Measurements from ENCODE around the gene RPGRIP1L.
A peak's percentile ranks its signal among the peaks of the same experiment; 100 is the strongest.

The RPGRIP1L gene

DNA sequence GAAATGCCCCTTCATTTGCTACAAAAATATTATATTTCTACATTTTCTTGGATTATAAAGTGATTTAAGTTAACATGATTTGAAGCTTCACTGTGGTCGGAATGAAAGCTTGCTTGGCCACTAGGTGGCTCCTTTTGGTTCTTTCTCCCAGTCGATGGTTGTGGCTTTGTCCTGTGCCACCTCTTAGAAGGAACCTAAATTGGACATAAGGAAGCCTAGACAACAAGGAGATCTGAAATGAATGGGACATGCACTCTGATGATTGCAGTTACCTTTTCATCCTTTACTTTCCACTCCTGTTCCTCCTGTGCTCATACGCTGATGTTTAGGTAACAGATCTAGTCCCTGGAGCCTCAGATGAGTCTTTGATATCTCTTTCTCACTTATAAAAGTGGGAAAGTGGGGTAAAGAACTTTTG, 39.5 kb upstream of the RPGRIP1L start:
- no peak for DNase-seq (ENCODE audit: extremely low read depth, low read depth)
- TF ChIP-seq, protein P1, sequence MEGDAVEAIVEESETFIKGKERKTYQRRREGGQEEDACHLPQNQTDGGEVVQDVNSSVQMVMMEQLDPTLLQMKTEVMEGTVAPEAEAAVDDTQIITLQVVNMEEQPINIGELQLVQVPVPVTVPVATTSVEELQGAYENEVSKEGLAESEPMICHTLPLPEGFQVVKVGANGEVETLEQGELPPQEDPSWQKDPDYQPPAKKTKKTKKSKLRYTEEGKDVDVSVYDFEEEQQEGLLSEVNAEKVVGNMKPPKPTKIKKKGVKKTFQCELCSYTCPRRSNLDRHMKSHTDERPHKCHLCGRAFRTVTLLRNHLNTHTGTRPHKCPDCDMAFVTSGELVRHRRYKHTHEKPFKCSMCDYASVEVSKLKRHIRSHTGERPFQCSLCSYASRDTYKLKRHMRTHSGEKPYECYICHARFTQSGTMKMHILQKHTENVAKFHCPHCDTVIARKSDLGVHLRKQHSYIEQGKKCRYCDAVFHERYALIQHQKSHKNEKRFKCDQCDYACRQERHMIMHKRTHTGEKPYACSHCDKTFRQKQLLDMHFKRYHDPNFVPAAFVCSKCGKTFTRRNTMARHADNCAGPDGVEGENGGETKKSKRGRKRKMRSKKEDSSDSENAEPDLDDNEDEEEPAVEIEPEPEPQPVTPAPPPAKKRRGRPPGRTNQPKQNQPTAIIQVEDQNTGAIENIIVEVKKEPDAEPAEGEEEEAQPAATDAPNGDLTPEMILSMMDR (IDR thresholded peaks at IDR 0.05; ENCODE audit: low read depth, low read length, missing control alignments) = peak; percentile 76
- no peak overlapping the region for H3K4me3 ChIP-seq (replicated peaks; ENCODE audit: low read depth, low read length)

DNA sequence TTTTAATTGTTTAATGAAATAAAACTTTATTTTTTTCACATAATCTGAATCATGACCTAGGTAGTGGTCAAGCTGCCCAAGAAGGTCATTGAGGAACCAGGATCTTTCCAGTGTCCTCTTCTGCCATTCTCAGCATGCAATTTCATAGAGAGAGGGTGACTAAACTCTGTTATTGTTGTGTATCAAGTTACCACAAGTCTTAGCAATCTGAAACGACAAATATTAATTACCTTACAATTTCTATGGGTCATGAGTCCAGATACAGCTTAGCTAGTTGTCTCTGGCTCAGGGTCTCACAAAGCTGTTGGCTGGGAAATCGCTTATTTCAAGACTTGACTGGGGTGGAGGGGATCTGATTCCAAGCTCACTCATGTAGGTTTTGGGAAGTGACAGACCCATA, 37.9 kb upstream of the RPGRIP1L start:
- no peak for DNase-seq (ENCODE audit: extremely low read depth, low read depth)
- no peak overlapping the region for H3K4me3 ChIP-seq (replicated peaks; ENCODE audit: low read depth, low read length)
- TF ChIP-seq, protein P1 (IDR thresholded peaks at IDR 0.05; ENCODE audit: low read depth, low read length, missing control alignments) = no peak

DNA sequence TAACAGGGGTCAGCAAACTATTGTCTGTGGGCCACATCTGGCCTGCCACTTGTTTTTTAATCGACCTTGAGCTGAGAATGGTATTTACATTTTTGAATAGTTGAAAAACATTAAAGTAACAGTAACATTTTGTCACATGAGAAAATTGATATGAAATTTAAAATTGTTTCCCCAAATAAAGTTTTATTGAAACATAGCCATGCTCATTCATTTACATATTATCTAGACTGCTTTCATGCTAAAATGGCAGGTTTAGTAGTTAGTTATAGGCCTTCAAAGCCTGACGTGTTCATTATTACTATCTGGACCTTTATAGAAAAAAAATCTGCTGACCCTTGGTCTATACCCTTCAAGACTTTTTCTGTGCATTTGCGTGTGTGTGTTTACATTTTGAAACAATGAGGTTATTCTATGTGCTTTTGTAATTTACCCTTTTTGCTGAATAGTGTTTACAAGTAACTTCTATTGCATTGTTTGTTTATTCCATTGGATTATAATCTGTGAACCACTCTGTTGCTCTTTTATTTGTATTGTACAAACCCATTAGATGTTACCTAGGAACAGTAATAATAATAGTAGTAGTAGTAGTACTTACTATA, 37.4 kb upstream of the RPGRIP1L start:
- DNase-seq (ENCODE audit: extremely low read depth, low read depth) = no peak
- TF ChIP-seq, protein P1 (IDR thresholded peaks at IDR 0.05; ENCODE audit: low read depth, low read length, missing control alignments) = no peak
- H3K4me3 ChIP-seq (replicated peaks; ENCODE audit: low read depth, low read length) = no peak overlapping the region

DNA sequence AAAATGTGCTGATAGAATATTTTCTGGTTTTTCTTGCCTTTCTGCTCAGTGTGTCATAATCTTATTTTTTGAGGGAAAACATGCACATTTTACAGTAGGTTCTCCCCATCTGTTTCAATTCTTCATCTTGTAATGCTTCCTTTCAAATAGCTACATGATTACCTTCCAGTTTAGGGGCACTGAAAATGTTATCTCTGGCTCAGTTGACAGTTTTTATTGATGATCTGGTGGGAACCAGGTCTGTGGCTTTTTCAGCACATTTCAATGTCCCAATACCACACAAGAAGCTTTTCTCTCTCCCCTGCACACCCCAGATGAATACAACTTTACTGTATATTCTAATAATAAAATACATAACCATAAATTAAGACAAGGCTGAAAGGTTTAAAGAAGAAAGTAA, 36.8 kb upstream of the RPGRIP1L start:
- H3K4me3 ChIP-seq (replicated peaks; ENCODE audit: low read depth, low read length) = no peak overlapping the region
- no peak for DNase-seq (ENCODE audit: extremely low read depth, low read depth)
- TF ChIP-seq, protein P1 (IDR thresholded peaks at IDR 0.05; ENCODE audit: low read depth, low read length, missing control alignments) = no peak

DNA sequence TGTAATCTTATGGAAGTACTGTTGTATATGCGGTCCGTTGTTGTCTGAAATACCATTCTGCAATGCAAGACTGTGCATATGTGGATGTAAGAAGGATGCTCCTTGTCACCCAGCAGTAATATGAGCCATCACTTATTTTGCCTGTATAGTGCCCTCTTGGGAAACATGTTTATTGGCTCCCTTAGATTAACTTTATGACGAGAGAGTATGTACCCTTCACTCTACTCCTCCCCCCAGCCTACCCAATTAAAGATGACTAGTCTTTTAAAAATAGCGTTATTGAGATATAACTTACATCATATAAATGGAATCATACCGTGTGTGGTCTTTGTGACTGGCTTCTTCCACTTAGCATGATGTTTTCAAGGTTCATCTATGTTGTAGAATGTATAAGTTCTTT, 33.9 kb upstream of the RPGRIP1L start:
- H3K4me3 ChIP-seq (replicated peaks; ENCODE audit: low read depth, low read length) = no peak overlapping the region
- TF ChIP-seq, protein P1 (IDR thresholded peaks at IDR 0.05; ENCODE audit: low read depth, low read length, missing control alignments) = no peak
- DNase-seq (ENCODE audit: extremely low read depth, low read depth) = no peak

DNA sequence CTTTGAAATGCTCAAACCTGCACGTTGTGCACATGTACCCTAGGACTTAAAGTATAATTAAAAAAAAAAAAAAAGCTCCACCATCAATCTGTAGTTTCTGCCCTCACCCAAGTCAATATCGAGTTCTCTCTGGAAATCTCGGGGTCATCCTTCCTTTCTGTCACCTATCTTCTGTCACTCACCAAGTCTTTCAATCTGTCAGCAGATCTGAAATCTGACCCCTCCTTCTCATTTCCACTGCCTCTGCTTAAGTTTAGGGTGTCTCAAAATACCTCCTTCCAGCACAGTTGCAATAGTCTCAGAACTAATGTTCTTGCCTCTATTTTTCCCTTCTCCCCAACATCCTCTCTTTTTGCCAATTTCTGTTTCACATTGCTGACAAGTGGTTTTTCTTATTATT, 32.6 kb upstream of the RPGRIP1L start:
- no peak overlapping the region for H3K4me3 ChIP-seq (replicated peaks; ENCODE audit: low read depth, low read length)
- TF ChIP-seq, protein P1 (IDR thresholded peaks at IDR 0.05; ENCODE audit: low read depth, low read length, missing control alignments) = no peak
- DNase-seq (ENCODE audit: extremely low read depth, low read depth) = no peak

DNA sequence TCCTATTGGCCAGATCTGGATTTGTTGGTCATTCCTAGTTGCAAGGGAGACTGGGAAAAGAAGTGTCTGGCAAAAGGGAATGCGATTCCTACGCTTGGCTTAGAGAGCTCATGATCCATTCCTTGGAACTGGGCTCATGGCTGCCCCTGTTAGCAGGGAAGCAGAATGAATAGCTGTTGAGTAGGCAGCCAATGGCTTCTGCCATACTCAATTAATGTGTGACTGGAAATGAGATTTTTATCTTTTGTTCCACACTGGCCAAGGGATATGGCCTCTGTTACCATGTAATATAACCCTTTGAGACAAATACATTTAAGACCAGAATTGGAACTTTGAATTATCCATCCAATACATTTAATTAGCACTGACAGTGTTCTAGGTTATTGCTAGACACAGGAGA, 31.2 kb upstream of the RPGRIP1L start:
- DNase-seq (ENCODE audit: extremely low read depth, low read depth) = no peak
- TF ChIP-seq, protein P1 (IDR thresholded peaks at IDR 0.05; ENCODE audit: low read depth, low read length, missing control alignments) = no peak
- H3K4me3 ChIP-seq (replicated peaks; ENCODE audit: low read depth, low read length) = no peak overlapping the region

All from HFF-Myc (cell line).